T-helper 17 cell (primary cell): ENCODE results near the gene STK17A. TPM values are rescaled to one million over a fixed set of nuclear protein-coding genes. Genes with fewer than 3 reads are reported as not detected.
"Not testable (repeated sequence)": the region's sequence is repeated elsewhere in the genome, so short reads cannot be mapped to it uniquely, and the experiment has no call there.

Experiments
- ATAC-seq: fragments of 150-1000 bp; cut with Tn5 transposase; 2 replicates; pipeline ENCODE4 v1.10.0; 2021; ENCODE audit warnings: mild to moderate bottlenecking, moderate library complexity
- DNase-seq, 3 donors: peaks; one replicate each; pipeline versions ENCODE4 v3.0.0 to v3.0.0-alpha.2; 2020 to 2021
- H3K9me3 ChIP-seq: one replicate; pipeline ENCODE4 v1.7.0; 2013; ENCODE audit warnings: low read length, mild to moderate bottlenecking; ENCODE audit not compliant: control insufficient read depth, poor library complexity, severe bottlenecking
- H3K27ac Mint-ChIP-seq: one replicate; pipeline ENCODE4 v1.8.0; 2022; ENCODE audit warnings: mild to moderate bottlenecking, moderate library complexity, mixed read lengths
- H3K27me3 Mint-ChIP-seq: one replicate; pipeline ENCODE4 v1.8.0; 2022; ENCODE audit warnings: mixed read lengths
- H3K36me3 Mint-ChIP-seq: one replicate; pipeline ENCODE4 v1.8.0; 2022; ENCODE audit warnings: low read depth, mixed read lengths
- H3K4me1 Mint-ChIP-seq: one replicate; pipeline ENCODE4 v1.8.0; 2022; ENCODE audit warnings: mild to moderate bottlenecking, mixed read lengths
- H3K4me3 Mint-ChIP-seq: one replicate; pipeline ENCODE4 v1.8.0; 2022; ENCODE audit warnings: mild to moderate bottlenecking, moderate library complexity, mixed read lengths
- total RNA-seq, 4 donors: library from RNA in 2 of 4; stranded (reverse) in 2 of 4; gene quantifications; one replicate each; pipeline ENCODE4 v1.2.3 and lab custom pipeline; 2022 to 2026

Gene STK17A
- total RNA-seq, 2 donors from 2014 or later: 107 to 124 TPM

DNA sequence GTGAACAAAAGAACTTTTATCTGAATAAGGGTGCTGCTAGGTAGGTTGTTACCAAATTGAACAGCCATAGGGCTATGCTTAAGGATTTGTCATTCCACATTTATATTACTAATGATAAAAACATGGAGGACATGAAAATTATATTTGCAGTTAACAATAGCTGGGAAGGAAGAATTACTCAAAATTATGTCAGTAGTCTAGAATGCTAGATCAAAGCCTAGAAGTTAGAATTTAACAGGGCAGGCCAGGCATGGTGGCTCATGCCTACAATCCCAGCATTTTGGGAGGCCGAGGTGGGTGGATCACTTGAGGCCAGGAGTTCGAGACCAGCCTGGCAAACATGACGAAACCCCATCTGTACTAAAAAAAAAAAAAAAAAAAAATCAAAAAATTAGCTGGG is 9.4 kb downstream of the STK17A start:
- DNase-seq (no peak), ATAC-seq (no peak)
- no peaks in the 10 kb centered on the region for H3K27me3 Mint-ChIP-seq
- peaks cover 7% of the 10 kb centered on the region for H3K36me3 Mint-ChIP-seq
- H3K9me3 ChIP-seq: no peaks in the 10 kb centered on the region
- peak overlapping the region; percentile 74 for H3K4me3 Mint-ChIP-seq
- H3K4me1 Mint-ChIP-seq: peaks cover 57% of the 10 kb centered on the region
- H3K27ac Mint-ChIP-seq: peak overlapping the region; percentile 98

DNA sequence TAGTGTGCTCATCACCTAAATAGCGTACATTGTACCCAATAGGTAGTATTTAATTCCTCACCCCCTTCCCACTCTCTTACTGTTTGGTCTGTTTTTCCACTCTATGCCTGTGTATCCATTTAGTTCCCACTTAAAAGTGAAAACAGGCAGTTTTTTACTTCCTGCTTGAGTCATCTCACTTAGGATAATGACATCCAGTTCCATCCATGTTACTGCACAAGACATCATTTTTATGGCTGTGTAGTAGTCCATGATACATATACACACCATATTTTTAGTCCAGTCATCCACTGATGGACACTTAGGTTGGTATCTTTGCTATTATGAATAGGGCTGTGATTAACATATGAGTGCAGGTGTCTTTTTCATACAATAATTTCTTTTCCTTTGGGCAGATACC is 10.1 kb downstream of the STK17A start:
- no peaks in the 10 kb centered on the region for H3K9me3 ChIP-seq
- Mint-ChIP-seq H3K4me1 (peaks cover 57% of the 10 kb centered on the region), H3K27ac (peak overlapping the region; percentile 98), H3K4me3 (peak overlapping the region; percentile 71), H3K36me3 (peaks cover 7% of the 10 kb centered on the region), H3K27me3 (no peaks in the 10 kb centered on the region)
- DNase-seq (no peak), ATAC-seq (no peak)

DNA sequence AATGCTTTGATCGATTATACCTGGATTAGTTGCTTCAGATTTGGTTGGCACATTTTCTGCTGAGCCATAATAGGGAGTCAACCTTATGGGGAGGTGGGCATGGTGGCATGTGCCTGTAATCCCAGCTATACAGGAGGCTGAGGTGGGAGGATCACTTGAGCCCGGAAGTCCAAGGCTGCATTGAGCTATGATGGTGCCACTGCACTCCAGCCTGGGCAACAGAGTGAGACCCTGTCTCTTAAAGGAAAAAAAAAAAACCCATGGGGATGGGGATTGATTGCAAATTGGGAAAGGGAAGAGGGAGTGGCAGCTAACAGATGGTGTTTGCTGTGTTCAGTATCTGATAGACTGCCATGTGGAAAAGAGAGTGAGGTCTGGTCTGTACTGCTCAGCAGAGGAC is 11.1 kb downstream of the STK17A start:
- no peak for DNase-seq
- Mint-ChIP-seq H3K27ac (peak overlapping the region; percentile 98), H3K4me3 (peak overlapping the region; percentile 80), H3K4me1 (peaks cover 48% of the 10 kb centered on the region), H3K27me3 (no peaks in the 10 kb centered on the region), H3K36me3 (peaks cover 7% of the 10 kb centered on the region)
- no peaks in the 10 kb centered on the region for H3K9me3 ChIP-seq
- no peak for ATAC-seq

DNA sequence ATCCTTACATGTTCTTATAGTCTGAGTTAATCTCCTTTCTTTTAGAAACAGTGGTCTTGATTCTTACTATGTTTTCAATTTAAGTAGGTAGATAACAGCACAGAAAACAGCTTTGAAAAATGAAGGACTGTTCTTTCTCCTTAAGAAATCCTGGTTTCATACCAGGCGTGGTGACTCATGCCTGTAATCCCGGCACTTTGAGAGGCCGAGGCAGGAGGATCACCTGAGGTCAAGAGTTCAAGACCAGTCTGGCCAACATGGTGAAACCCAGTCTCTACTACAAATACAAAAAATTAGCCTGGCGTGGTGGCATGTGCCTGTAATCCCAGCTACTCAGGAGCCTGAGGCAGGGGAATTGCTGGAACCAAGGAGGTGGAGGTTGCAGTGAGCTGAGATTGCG is 13.5 kb downstream of the STK17A start:
- Mint-ChIP-seq H3K4me3 (peak overlapping the region; percentile 31), H3K4me1 (peaks cover 40% of the 10 kb centered on the region)
- H3K9me3 ChIP-seq, ATAC-seq, H3K27ac Mint-ChIP-seq, H3K27me3 Mint-ChIP-seq, DNase-seq, H3K36me3 Mint-ChIP-seq: not testable (repeated sequence)

DNA sequence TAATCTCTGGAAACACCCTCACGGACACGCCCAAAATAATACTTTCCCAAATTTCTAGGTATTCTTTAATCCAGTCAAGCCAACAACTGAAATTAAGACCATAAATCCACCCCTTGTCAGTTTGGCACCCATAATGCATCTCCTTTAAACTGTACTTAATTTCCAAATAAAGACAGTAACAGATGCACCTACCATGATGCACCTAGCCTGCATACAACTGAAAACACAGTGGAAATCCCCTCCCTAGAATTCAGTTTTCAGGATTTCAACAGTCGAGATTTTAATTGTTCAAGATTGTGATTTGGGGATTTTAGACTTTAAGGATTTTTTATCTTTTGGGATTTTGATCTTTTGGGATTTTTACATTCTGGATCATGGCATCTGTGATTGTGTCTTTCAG is 17.1 kb downstream of the STK17A start:
- no peak for DNase-seq

DNA sequence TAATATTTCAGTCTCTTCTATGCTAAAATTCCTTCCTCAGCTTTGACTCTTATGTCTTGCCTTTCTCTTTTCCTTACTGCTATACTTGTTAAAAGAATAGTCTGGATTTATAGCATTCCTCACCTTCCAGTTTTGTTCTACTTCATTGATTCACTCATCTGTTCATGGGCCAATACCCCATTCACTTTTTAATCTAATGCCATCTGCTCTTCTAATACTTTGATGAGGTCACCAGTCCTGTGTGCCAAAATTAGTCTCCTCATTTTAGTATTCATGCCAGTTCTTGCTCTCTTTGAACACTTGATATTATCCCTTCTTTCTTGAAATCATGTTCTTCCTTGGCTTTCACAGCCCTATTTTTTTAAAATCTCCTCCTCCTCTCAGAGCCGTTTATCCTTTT is 19.3 kb downstream of the STK17A start:
- no peaks in the 10 kb centered on the region for H3K9me3 ChIP-seq
- peaks cover 29% of the 10 kb centered on the region for H3K4me1 Mint-ChIP-seq
- no peaks in the 10 kb centered on the region for H3K27me3 Mint-ChIP-seq
- H3K4me3 Mint-ChIP-seq: no peak overlapping the region
- DNase-seq: no peak
- H3K27ac Mint-ChIP-seq: no peak overlapping the region
- ATAC-seq: no peak
- H3K36me3 Mint-ChIP-seq: no peaks in the 10 kb centered on the region

More for the DNA sequence above, 17.1 kb downstream of the STK17A start:
- peak overlapping the region; percentile 28 for H3K4me3 Mint-ChIP-seq
- ATAC-seq: peak; percentile 63
- peak overlapping the region; percentile 75 for H3K27ac Mint-ChIP-seq
- peaks cover 25% of the 10 kb centered on the region for H3K4me1 Mint-ChIP-seq
- peaks cover 2% of the 10 kb centered on the region for H3K36me3 Mint-ChIP-seq
- H3K27me3 Mint-ChIP-seq: no peaks in the 10 kb centered on the region
- no peaks in the 10 kb centered on the region for H3K9me3 ChIP-seq

DNA sequence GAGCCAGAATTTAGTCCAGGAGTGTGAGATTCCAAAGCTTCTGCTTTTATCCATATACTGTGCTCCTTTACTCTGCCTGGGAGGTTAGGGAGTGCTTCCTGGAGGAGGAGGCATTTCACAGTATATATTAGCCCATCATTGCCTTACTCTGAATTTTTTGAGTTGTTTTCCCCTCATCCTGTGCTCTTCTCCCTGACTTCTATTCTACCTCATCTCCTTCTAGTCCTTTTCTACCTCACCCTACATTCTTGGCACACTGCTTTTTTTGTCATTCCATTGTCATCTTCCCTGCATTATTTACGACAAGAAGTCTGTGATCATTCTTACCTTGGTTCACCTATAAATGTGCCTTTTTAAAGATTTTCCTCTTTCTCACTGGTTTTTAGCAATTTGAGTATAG is 21.3 kb downstream of the STK17A start:
- Mint-ChIP-seq H3K27ac (peak overlapping the region; percentile 53), H3K4me1 (peaks cover 39% of the 10 kb centered on the region), H3K4me3 (peak overlapping the region; percentile 12), H3K27me3 (no peaks in the 10 kb centered on the region), H3K36me3 (peaks cover 8% of the 10 kb centered on the region)
- no peaks in the 10 kb centered on the region for H3K9me3 ChIP-seq
- ATAC-seq: no peak
- no peak for DNase-seq

DNA sequence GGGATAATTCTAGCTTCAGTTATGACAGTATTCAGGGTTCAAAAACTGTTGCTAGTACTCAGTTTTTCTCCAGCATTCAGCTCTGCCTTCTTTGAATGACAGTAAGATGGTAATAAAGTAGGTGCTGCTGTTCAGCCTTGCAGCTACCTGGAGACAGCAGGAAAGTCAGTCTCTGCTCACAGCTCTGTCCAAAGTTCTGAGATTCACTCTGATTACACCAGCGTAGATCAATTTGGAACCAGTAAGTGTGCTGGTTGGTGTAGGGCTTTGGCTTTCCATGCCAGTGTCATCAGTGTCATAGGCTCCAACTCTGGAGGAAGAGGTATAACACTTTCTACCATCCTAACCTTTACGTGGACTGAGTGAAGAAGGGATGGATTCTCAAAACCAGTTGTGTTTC is 26.2 kb downstream of the STK17A start:
- H3K4me3 Mint-ChIP-seq: no peak overlapping the region
- no peak for ATAC-seq
- H3K4me1 Mint-ChIP-seq: peaks cover 52% of the 10 kb centered on the region
- H3K27me3 Mint-ChIP-seq: no peaks in the 10 kb centered on the region
- H3K36me3 Mint-ChIP-seq: peaks cover 9% of the 10 kb centered on the region
- H3K27ac Mint-ChIP-seq: peak overlapping the region; percentile 87
- no peaks in the 10 kb centered on the region for H3K9me3 ChIP-seq
- no peak for DNase-seq

DNA sequence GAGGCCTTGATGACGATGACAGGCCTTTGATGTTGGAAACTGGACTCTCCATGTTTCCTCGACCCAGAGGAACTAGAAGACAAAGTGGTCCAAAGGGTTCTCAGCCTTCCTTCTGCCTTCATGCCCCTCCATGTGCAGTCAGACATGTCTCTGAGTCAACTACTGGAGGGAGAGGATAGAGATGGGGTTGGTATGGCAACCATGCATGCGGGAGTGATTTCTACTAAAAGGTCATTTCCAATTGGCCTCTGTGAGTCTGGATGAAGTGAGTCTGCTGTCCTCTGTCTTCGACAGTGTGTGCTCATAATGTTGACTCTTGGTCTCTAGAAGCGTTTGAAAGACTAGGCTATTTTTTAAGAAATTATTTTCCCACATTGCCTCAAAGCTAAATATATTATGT is 29.2 kb downstream of the STK17A start:
- Mint-ChIP-seq H3K4me3 (no peak overlapping the region), H3K4me1 (peaks cover 47% of the 10 kb centered on the region), H3K36me3 (peaks cover 14% of the 10 kb centered on the region), H3K27ac (no peak overlapping the region), H3K27me3 (no peaks in the 10 kb centered on the region)
- ATAC-seq (no peak), DNase-seq (no peak)
- no peaks in the 10 kb centered on the region for H3K9me3 ChIP-seq

DNA sequence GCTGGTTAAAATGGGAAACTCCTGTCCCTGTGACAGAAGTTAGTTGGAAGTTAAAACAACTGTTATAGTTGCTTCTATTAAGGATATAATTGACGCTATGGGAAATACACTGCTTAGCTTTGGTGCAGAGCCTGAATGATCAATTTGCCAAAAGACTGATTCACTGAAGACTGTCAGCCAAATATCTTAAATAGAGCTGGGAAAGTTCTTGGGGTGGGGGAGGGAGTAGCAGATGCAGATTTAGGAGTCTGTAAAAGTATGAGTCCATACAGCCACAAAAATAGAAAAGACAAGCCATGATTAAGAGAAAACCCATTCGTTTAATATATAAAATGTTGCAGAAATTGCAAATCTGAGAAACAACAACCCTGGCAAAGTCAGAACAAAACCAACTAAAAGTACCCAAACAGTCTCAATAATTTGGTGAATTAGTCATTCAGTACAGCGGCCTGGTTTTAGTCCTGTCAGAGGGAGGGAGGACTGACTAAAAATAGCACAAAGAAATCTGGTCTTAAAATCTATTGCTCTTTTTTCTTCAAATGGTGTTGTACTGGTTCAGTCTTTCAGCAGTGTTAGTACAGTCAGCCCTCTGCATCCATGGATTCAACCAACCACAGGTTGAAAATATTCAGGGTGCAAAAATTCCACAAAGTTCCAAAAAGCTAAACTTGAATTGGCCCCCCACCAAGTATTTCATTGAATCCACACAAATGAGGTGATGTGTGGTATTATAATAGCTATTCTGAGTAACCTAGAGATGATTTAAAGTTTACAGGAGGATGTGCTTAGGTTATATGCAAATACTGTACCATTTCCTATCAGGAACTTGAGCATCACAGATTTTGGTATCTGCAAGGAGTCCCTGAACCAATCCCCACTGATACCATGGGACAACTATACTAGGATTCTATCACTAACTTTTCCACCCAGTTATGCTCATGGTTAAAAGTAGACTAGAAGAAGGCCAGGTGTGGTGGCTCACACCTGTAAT is 30.0 kb downstream of the STK17A start:
- peak overlapping the region; percentile 46 for H3K4me3 Mint-ChIP-seq
- peaks cover 47% of the 10 kb centered on the region for H3K4me1 Mint-ChIP-seq
- no peaks in the 10 kb centered on the region for H3K27me3 Mint-ChIP-seq
- ATAC-seq: peak; percentile 32
- DNase-seq: no peak
- no peaks in the 10 kb centered on the region for H3K9me3 ChIP-seq
- peaks cover 14% of the 10 kb centered on the region for H3K36me3 Mint-ChIP-seq
- H3K27ac Mint-ChIP-seq: no peak overlapping the region

DNA sequence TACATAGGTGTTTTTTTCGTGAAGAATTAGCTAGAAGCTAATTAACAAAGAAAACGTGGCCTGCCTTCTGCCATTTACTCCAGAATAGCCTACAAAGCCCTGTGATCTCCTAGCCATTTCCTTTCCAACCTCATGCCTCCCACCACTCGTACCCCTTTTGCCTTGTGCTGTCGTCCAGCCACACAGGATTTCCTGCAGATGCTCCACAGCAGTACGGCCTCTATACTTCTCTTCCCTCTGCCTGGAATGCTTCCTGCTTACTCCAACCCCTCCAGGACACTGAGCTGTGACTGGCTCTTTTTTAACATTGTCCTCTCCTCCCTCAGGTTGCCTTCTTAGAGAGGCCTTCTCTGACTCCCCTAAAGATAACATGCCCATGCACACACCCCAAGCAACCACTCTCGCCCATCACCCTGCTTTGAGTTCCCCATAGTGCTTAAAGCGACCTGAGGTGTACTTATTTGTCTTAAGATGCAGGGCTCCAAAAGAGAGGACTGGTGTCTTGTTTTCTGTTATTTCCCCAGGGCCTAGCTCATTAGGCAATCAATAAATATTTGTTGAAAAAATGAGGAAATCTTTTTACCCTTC is 32.7 kb downstream of the STK17A start:
- peaks cover 8% of the 10 kb centered on the region for H3K36me3 Mint-ChIP-seq
- ATAC-seq: no peak
- H3K4me3 Mint-ChIP-seq: no peak overlapping the region
- no peak overlapping the region for H3K27ac Mint-ChIP-seq
- no peaks in the 10 kb centered on the region for H3K27me3 Mint-ChIP-seq
- peaks cover 38% of the 10 kb centered on the region for H3K4me1 Mint-ChIP-seq
- DNase-seq: no peak
- no peaks in the 10 kb centered on the region for H3K9me3 ChIP-seq

DNA sequence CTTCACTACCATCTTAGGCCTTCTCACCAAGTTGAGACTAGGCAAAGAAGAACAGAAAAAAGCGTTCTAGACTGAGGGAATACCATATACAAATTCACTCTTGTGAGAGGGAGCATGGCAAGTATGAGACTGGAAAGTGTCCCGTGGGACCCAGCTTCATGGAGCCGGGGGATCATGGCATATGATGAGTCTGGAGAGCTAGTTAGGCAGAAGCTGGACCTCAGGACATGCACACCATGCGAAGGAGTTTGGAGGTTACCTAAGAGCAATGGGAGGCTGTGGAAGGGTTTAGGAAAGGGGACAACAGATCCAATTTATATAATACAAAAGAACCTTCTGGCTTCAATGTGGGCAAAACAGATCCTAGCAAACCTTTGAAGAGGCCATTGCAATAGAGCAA is 34.1 kb downstream of the STK17A start:
- no peak overlapping the region for H3K27ac Mint-ChIP-seq
- H3K9me3 ChIP-seq: no peaks in the 10 kb centered on the region
- DNase-seq (no peak), ATAC-seq (no peak)
- no peaks in the 10 kb centered on the region for H3K27me3 Mint-ChIP-seq
- H3K4me1 Mint-ChIP-seq: peaks cover 42% of the 10 kb centered on the region
- no peak overlapping the region for H3K4me3 Mint-ChIP-seq
- peaks cover 10% of the 10 kb centered on the region for H3K36me3 Mint-ChIP-seq

DNA sequence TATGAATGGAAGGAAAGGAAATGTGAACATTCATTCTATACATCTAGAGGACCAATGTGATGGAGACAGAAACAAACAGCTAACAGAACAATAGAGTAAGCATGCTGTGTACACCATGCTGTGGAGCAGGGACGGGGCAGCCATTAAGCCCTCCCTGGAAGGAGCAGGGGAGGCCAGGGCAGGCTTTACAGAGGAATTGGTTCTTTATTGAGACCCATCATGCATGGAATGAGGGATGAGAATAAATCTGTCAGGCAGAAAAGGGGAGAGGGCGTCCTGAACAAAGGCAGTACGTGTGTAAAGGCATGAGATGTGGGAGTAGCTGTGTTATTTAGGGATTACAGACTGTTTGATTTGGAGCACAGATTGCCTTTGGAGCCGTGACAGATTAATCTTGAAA is 35.2 kb downstream of the STK17A start:
- DNase-seq (no peak), ATAC-seq (no peak)
- Mint-ChIP-seq H3K4me1 (peaks cover 45% of the 10 kb centered on the region), H3K4me3 (no peak overlapping the region), H3K27me3 (no peaks in the 10 kb centered on the region), H3K36me3 (peaks cover 14% of the 10 kb centered on the region), H3K27ac (no peak overlapping the region)
- no peaks in the 10 kb centered on the region for H3K9me3 ChIP-seq
